MV-4-11 (cell line): ENCODE data around the gene TAS1R3.
"Not testable (repeated sequence)": the region's sequence is repeated elsewhere in the genome, so short reads cannot be mapped to it uniquely, and the experiment has no call there.

Experiments
- DNase-seq: peaks from one replicate; lab custom pipeline; 2025; lab: John Stamatoyannopoulos, UW

Gene TAS1R3

DNA sequence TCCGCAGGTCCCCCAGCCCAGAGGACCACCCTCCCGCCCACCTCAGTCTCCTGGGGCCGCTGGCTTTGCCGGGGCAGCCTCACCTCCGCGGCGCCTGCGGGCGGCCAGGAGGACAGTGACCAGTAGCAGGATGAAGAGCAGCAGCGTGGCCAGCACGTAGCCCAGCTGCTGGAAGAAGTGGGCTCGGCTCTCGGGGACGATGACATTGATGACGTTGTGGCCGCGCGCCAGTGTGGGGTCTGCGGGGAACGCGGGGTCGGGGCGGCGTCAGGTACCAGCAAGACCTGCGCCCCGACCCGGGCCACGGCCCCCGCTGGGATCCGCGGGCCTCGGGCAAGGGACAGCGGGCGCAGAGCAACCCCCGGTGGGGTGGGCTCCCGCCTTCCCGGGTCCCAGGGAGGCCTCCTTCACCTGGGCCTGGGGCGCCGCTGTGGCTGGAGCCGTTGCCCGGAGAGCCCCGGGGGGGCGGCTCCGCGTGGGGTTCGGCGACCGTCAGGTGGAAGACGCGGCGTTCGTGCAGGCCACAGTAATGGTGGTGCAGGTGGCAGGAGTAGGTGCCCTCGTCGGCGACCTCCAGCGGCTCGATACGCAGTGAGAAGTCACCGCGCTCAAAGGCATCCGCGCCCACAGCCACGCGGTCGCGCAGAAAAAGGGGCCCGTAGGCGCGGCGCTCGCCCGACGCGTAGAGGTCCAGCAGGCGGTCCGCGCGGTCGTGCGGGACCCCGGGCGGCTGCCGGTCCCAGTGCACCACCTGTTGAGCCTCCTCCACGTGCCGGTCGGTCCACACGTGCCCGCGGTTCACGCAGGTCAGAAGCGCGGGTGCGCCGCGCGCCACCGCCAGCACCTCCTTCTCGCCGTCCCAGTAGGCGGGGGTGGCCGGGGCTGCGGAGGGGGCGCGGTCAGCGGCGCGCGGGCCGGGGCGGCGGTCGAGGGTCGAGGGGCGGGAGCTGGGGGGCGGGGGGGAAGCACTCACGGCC is 23.5 kb downstream of the TAS1R3 start:
- DNase-seq = no peak

DNA sequence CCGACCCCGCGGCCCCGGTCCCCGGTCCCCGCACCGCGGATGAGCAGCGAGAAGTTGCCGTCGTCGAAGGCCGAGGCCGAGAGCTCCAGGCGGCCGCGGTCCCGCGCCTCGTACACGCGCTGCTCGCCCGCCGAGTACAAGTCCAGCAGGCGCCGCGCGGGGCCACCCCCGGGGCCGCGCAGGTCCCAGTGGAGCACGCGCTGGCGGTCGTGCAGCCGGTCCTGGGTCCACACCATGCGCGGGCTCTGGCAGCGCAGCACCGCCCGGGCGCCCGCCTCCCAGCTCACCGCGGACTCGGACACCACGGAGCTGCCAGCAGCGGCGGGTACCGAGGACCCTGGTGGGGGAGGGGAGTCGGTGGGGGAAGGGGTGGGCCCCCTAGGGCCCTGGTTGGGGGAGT is 24.3 kb downstream of the TAS1R3 start:
- DNase-seq = no peak

DNA sequence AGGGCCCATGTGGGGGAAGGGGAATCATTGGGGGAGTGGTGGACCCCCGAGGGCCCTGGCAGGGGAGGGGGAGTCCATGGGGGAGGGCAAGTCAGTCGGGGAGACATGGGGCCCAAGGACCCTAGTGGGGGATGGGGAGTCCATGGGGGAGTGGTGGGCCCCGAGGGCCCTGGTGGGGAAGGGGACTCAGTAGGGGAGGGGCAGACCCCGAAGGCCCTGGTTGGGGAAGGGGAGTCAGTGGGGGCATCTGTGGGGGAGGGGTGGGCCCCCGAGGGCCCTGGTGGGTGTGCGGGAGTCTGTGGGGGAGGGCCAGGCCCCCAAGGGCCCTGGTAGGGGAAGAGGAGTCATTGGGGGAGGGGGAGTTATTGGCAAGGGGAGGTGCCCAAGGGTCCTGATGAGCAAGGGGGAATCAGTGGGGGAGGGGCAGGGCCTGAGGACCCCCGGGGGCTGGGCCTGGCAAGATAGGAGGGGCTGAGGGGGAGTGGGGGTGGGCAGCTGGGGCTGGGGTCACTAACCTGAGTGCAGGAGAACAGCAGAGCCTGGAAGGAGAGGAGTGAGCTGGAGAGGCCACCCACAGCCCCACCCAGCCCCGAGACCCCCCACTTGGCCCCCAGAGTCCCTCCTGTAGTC is 25.2 kb downstream of the TAS1R3 start:
- no peak for DNase-seq

DNA sequence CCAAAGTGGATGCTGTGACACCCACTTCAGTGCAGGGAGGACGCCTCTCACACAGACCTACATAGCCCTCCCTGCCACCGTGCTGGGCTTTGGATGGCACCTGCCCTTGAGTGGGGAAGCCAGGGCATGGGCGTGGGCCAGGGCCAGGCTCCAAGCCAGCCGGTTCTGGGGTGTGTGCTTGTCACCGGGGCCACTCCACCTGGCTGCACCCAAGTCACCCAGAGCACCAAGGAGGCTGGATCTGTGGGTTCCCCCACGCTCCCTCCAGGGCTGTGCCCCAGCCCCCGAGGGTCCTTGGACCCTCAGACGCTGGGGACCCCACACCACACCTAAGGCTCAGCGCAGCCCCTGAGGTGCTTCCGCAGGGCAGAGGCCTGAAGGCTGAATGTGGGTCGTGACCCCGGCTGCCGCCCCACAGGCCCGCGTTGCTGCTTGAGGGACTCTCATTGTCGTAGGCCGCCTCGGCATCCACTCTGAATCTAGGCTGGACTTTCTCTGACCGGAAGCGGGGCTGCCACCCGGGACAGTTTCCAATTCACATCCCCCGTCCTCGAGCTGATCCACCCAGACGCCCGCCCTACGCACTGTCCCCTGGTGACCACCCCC is 25.8 kb downstream of the TAS1R3 start:
- no peak for DNase-seq

DNA sequence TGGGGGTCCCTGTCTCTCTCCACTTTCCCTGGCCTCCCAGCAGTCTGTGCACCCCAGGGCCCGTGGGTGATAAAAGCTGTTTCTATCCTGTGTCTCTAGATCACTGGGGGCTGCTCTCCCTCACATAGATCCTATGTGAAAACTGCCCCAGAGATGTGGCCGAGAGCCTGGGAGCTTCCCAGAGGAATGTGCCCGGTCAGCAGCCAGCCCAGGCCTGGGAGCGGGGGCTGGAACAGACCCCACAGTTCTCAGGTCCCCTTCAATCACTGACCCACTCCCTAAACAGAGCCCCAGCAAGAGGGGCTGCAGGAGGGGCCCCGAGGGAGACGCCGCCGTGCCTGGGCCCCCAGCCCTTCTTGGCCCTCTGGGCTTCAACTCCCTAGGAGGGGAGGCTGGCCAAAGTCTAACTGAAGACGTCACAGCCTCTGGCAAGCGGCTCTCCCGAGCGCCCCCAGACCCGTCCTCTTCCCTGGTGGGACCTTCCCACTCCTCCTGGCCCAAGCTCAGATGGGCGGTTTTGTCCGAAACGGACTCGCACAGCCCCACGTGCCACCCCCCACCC is 26.9 kb downstream of the TAS1R3 start:
- no peak for DNase-seq

DNA sequence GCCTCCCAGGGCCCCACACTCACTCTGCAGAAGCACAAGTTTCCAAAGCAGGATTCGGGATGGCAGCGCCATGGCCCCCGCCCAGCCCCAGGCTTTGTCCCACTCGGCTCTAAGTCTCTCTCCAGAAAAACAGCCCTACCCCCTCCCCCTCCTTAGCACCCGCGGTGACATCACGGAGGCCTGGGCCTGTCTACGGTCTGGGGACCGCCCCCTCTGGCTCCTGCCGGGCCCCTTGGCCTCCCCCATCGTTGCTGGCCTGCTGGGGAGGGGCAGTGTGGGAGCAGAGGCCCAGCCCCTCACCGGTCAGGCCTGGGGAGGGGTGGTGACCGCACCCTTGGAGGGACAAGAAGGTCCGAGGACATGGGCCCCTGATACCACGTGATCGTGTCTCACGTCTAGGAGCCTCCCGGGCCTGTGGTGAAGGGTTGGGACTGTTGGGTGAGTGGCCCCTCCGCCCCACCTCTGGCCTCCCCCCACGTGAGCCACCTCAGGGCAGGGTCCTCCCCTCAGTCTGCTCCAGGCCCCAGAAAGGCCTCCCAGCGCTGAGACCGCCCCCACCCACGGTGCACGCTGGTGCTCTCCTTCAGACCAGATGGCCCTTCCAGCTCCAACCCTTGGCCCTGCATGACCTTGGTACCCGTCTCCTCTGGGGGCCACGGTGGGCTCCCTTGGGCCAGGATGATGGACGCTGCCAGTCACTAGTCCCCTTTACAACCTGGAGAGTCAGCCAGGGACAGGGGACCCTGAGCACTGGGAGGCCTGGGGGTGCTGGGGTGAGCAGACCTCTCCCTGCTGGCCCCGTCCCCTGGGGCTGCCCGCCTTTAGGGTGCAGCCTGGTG is 27.6 kb downstream of the TAS1R3 start, which contains the start of gene MXRA8:
MXRA8 (minus strand) TSS at position 123 of the 839 bp plus-strand sequence; CDS start at position 72, 51 bp downstream.
- DNase-seq = no peak

DNA sequence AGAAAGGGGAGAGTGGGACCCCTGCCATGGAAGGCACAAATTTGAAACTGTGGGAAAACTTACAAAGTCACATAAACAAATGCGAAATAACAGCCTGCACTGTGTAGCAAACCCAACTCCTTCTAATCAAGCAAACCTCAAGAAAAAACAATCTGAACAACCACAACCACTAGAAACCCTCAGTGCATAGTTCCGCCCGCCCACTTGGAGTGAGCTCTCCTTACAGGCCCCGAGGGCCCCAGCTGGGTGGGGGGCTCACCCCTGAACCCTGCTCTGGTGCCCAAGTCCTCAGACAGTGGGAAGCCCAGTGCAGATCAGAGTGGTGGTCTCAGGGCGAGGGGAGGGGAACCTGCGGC is 28.2 kb downstream of the TAS1R3 start:
- no peak for DNase-seq

DNA sequence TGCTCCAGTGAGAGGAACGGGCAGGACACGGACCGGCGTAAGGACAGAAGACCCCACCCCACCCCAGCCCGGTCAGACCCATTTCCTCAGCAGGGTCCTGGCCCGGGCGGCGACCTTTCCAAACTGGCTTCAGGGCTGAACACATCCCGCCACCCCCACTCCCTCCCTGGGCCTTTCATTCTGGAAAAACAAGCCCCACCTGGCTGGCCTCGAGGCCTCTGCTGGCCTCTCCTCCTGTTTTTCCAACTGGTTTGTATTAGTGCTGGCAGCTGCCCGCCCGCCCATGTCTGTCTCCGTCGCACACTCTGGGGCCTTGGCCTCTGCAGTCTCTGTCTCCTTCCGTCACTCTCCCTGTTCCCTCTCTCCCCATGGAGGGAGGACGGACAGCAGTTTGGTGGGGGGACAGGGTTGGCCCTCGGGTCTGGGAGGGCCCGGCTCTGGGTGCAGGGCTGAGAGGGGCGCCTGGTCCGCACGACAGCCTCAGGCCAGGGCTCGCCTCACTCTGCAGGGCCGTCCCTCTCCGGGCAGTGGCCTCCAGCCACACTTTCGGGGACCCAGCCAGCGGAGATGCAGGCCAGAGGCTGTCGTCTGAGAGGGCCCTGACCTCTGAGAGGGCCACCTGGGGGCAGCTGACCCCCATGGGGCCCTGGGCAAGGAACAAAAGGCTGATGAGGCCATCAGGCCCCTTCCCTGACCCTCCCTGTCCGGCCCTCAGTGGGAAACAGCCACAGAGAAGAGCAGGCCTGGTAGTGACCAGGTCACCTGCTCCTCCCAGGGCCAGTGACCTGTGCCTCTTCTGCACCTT is 28.8 kb downstream of the TAS1R3 start:
- DNase-seq = no peak

DNA sequence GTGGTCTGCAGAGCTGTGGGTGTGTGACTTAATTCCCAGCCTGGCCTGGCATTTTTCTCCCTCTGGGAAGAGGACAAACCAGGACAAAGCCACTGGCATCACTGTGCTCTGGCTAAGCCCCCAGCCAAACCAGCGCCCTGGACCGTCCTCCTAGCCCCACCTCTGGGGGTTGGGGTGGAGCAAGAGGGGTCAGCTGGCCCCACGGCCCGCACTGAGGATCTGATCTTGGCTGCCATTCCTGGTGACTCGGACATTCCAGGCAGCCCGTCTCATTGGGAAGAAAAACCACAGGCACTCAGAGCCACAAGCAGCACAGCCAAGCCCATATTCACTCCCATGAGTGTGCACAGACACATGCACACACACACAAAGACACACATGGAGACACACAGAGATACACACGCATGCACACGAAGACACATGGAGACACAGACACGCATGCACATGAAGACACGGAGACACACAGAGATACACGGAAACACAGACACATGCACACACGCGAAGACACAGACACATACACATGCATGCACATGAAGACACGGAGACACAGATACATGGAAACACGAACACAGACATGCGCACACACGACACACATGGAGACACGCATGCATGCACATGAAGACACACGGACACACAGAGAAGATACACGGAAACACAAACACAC is 29.6 kb downstream of the TAS1R3 start:
- no peak for DNase-seq

DNA sequence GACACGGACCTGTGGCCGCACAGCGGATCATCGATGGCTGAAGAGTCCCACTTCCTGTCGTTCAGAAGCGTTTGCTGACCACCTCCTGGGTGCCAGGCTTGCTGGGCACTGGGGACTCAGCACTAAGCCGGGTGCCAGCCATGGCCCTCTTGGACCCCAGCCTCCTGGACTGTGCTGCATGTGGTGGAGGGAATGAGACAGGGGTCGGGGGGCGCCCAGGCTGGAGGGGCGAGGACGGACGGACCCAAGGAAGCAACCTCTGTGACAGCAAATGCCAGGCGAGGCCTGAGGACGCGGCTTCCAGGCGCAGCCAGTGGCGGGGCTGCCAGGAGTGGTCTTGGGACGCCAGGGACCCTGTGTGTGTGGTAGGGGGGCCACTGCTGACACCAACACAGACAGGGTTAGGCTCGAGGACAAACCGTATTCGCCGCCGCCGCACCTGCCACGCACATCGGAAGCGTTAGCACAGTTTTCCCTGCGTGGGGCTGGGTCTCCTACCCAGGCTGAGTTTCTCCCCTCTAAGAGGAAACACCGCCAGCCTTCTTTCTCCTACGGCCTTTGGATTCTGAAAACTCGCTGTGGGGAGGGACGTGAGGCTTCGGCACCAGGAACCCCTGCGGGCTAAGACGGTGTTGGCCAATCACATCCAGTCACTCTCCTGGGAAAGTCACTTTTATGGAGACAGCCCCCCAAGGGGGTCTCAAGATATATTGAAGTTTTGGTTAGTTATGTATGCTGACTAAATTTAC is 30.3 kb downstream of the TAS1R3 start:
- DNase-seq = no peak

DNA sequence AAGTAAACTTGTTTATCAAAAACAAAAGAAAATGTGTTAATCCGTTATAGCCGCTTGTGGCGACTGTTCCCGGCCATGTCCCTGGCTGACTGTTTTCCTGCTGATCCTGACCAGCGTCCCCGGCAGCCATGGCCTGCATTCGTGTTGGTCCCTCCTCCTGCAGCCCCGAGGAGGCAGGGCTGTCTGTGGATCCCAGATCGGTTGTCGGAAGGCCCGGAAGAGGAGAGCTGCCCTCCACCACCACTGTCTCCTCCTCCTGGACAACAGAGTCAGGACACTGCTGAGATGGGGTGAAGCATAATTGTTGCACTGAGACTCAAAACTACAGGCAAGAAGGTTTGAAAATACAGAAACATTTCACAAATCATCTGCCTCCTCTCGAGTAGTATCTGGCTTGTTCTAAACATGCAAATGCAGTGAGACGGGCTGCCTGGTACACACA is 30.9 kb downstream of the TAS1R3 start:
- DNase-seq = no peak

DNA sequence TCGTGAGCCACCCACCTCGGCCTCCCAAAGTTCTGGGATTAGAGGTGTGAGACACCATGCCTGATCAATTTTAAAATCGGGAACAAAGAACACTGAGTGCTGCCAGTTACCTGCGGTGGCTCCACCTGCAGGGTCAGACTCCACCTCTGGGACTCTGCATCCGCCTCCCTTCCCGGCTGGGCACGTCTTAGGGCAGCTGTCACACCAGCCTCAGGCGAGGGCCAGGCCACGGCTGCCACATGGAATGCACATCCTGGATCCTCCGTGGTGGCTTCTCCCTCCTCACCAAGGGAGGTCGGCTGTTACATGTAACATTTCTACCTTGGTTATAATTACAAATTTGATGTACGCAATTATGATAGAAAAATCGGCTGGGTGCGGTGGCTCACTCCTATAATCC is 33.2 kb downstream of the TAS1R3 start:
- DNase-seq = no peak

DNA sequence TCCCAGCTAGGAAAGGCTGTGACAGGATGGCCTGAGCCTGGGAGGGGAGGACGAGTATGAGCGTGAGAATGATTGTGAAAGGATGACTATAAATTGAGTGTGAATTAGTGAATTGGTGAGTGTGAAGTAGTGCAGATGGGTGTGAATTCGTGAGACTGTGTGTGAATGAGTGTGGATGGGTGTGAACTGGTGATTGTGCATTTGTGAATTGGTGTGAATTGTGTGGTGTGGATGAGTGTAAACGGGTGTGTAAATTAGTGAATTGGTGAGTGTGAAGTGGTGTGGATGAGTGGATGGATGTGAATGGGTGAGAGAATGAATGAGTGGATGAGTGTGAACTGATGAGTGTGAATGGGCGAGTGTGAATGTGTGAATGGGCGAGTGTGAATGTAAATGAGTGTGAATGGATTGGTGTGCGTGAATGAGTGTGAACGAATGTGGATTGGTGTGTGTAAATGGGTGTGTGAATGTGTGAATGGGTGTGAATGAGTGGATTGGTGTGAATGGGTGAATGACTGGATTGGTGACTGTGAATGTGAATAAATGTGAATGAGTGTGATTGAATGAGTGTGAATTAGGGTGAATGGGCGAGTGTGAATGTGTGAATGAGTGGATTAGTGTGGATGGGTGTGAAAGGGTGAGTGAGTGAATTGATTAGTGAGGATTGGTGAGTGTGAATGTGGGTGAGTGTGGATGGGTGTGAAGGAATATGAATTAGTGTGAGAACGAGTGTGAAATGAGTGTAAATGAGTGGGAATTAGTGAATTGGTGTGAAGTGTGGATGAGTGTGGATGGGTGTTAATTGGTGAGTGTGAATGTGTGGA is 35.0 kb downstream of the TAS1R3 start:
- DNase-seq = no peak

DNA sequence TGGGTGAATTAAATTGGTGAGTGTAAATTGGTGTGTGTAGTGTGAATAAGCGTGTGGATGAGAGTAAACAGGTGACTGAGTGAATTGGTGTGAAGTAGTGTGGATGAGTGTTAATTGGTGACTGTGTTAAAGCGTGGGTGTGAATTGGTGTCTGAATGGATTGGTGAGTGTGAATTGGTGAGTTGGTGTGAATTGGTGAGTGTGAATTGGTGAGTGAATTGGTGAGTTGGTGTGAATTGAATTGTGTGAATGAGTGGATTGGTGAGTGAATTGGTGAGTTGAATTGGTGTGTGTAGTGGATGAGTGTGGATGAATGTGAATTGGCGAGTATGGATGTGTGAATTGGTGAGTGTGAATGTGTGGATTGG is 35.6 kb downstream of the TAS1R3 start:
- DNase-seq = no peak

DNA sequence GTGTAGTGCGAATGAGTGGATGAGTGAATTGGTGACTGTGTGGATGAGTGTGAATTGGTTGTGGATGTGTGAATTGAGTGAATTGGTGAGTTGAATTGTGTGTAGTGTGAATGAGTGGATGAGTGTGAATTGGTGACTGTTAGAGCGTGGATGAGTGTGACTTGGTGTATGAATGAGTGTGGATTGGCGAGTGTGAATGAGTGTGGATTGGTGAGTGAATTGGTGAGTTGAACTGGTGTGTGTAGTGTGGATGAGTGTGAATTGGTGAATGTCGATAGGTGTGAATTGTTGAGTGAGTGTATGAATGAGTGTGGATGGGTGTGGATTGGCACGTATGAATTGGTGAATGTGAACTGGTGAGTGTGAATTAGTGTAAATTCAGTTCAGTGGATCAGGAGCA is 36.2 kb downstream of the TAS1R3 start:
- DNase-seq = no peak

DNA sequence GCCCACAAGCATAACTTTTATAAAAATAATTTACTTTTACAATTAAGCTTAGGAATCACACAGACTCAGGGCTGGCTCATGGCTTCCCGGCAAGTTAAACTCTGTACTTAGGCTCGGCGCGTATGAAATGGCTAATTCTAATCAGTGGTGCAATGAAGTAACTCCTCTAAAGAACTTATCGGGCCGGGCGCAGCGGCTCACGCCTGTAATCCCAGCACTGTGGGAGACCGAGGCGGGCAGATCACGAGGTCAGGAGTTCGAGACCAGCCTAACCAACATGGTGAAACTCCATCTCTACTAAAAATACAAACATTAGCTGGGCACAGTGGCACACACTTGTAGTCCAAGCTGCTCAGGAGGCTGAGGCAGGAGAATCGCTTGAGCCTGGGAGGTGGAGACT is 39.0 kb downstream of the TAS1R3 start:
- not testable (repeated sequence) for DNase-seq

DNA sequence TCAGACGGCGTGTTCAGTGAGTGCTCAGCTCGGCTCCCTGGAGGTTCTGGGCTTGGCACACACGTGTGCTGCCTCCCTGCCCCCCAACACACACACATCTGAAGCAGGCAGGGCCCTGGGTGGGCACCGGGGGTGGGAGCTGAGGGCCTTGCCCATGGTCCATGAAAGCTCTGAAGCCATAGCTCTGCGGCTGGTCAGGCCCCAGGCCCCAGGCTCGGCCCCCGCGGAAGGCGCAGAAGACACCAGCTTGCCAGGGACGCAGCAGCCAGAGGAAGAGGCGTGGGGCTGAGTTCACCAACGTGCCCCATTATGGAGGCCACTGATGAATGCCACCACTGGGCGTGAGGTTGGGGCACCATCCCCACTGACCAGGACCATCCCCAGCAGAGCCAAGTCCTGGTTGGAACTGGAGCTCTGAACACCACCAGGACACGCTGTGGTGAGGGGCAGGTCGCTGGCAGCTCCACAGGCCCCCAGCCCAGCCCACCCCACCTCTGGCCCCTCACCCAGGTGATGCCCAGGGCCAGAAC is 39.8 kb downstream of the TAS1R3 start:
- DNase-seq = no peak

DNA sequence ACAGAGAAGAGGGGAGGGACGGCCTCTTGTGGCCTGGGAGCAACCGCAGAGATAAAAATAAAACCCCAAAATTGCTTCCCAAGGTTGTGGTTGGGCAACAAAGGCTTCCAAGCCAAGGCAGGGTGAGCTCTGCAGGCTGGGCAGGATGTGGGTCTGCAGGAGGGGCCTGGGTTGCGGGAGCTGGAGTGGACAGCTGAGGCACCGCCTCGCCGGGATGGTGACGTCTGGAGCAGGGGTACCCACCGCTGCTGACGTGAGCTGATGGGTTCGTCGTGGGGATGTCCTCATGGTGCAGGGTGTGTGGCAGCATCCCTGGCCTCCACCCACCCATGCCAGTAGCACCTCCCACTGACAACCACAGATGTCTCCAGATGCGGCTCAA is 40.3 kb downstream of the TAS1R3 start:
- peak; percentile 96 for DNase-seq
